Panc1 (cell line): ENCODE measurements around the gene TUBB1.

Source experiments
- CTCF ChIP-seq: fragments of 450-650 bp; IDR thresholded peaks from 2 replicates; pipeline ENCODE4 v1.5.1; 2017; ENCODE audit warnings: mild to moderate bottlenecking
- POLR2AphosphoS5 ChIP-seq: IDR thresholded peaks from 2 replicates; pipeline ENCODE4 v1.6.1; 2012; ENCODE audit warnings: mild to moderate bottlenecking, low read depth, low read length, moderate library complexity
- REST ChIP-seq, 2 experiments: IDR thresholded peaks; 2 replicates each; pipeline ENCODE4 v1.6.1; 2011 to 2012; ENCODE audit warnings: low read depth in 2 of 2, control low read depth in 1 of 2, low read length in 1 of 2, mild to moderate bottlenecking in 1 of 2, moderate library complexity in 1 of 2; ENCODE audit not compliant: insufficient read depth in 1 of 2
- SIN3A ChIP-seq: IDR thresholded peaks from 2 replicates; pipeline ENCODE4 v1.6.1; 2012; ENCODE audit warnings: low read depth, mild to moderate bottlenecking, low read length, moderate library complexity, borderline replicate concordance; ENCODE audit not compliant: insufficient read depth
- TCF7L2 ChIP-seq: IDR thresholded peaks from 2 replicates; pipeline ENCODE4 v1.6.1; 2011; ENCODE audit warnings: mild to moderate bottlenecking, low read depth, low read length, inconsistent platforms

- TF ChIP-seq POLR2AphosphoS5 (no peak), CTCF (no peak), SIN3A (no peak), TCF7L2 (no peak), REST (IDR thresholded peaks at IDR 0.05; ENCODE audit: insufficient read depth in 1 of 2, low read depth in 2 of 2, low read length in 1 of 2) (no peak)
Measured at GRCh38 chr20:58987790-58988564, 31.3 kb upstream of the TUBB1 start.
